ENCODE results near the gene PTPA. TPM values are rescaled to one million over a fixed set of nuclear protein-coding genes. Genes with fewer than 3 reads are reported as not detected.

The PTPA gene
- total and polyA plus RNA-seq, 2 donors (not counting 3 experiments of a cell fraction or from before 2014, with no cell fraction given), result 97.7 to 121 TPM

DNA sequence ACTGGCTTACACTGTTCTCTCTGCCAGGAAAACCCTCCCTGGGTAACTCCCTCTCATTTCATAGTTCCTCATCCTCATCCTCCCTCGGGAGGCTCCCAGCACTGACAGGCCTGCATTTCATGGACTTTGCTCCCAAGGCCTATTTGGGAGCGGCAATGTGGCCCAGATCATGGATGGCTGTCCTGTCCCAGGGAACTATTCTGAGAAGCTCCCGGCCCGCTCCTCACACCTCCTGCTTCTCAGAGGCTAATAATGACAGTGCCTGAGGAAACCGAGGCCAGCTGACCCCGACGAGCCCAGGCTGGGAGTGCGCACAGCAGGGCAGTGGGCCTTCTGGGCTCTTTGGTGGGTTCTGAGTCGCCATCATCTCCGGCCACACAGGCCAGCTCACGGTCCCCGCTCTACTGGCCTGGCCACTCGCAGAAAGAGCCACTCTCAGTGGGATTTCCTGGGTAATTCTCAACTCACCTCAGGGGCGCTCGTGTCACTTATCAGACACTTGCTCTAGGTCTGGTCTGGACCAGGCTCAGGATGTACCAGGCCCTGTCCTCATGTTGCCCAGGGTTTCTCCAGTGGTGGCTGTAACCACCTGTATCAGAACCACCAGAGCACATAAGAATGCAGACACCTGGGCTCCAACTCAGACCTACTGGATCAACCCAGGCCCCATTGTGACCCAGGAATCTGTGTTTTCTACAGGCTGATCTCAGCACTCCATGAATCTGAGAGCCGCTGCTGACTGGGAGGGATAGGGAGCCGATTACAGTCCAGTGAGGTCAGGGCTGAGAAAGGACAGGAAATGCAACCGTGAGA is 32.3 kb upstream of the PTPA start:
- DNase-seq (ENCODE audit: low read depth, low spot score), result no peak
- Histone ChIP-seq H3K27ac (ENCODE audit: insufficient read depth, low read depth, low read length) (no peak overlapping the region), H3K9me3 (replicated peaks; ENCODE audit: control insufficient read depth, insufficient read depth, low read length) (no peaks in the 10 kb centered on the region), H3K27me3 (ENCODE audit: control insufficient read depth in 2 of 2, insufficient read depth in 2 of 2, low read length in 2 of 2) (no peaks in the 10 kb centered on the region), H3K79me2 (ENCODE audit: control insufficient read depth, insufficient read depth, low read length) (peaks cover 20% of the 10 kb centered on the region), H3K9ac (replicated peaks; ENCODE audit: extremely low read depth, insufficient read depth, low read length) (no peak overlapping the region), H3K4me2 (ENCODE audit: insufficient read depth, low read length) (no peak overlapping the region), H4K20me1 (replicated peaks; ENCODE audit: control insufficient read depth, extremely low read depth, insufficient read depth, low read length) (no peaks in the 10 kb centered on the region), H3K4me3 (replicated peaks in 1 of 3; ENCODE audit: insufficient read depth in 1 of 3, low read depth in 1 of 3, low read length in 3 of 3) (no peak overlapping the region), H3K36me3 (ENCODE audit: control insufficient read depth in 2 of 2, extremely low read depth in 1 of 2, insufficient read depth in 2 of 2, low read length in 2 of 2) (no peaks in the 10 kb centered on the region), H2AFZ (ENCODE audit: low read depth, low read length) (no peak overlapping the region), H3K4me1 (ENCODE audit: control insufficient read depth, extremely low read depth, insufficient read depth, low read length) (peaks cover 16% of the 10 kb centered on the region), H3K9me1 (replicated peaks; ENCODE audit: control insufficient read depth, extremely low read depth, insufficient read depth, low read length) (no peaks in the 10 kb centered on the region)
- BruUV-seq (replicated peaks), result no TSS peak
- dilution Hi-C loops (cut with MboI; ENCODE audit: extremely low pct_ligation_motif_present, low sequenced_read_pairs), result no loop called here
- CTCF ChIA-PET, result no interaction called here
- TF ChIP-seq CTCF (IDR thresholded peaks at IDR 0.05; ENCODE audit: extremely low read depth in 1 of 2, insufficient read depth in 1 of 2, low read depth in 1 of 2, low read length in 2 of 2), result no peak
- TF ChIP-seq MYC (IDR thresholded peaks at IDR 0.05; ENCODE audit: low read depth, low read length), result no peak
- no peak for TF ChIP-seq FOS (IDR thresholded peaks at IDR 0.05; ENCODE audit: borderline replicate concordance, insufficient read depth, low read length)
- intact Hi-C loops (cut with micrococcal nuclease), result no loop called here
- FAIRE-seq, result no peak
- POLR2A ChIA-PET, result no interaction called here

GRCh38 chr9:129079829-129080228 is 31.4 kb upstream of the PTPA start:
- H4K20me1 ChIP-seq (replicated peaks; ENCODE audit: control insufficient read depth, extremely low read depth, insufficient read depth, low read length), result no peaks in the 10 kb centered on the region
- no peaks in the 10 kb centered on the region for H3K27me3 ChIP-seq (ENCODE audit: control insufficient read depth in 2 of 2, insufficient read depth in 2 of 2, low read length in 2 of 2)
- no TSS peak for BruUV-seq (replicated peaks)
- H3K27ac ChIP-seq (ENCODE audit: insufficient read depth, low read depth, low read length), result no peak overlapping the region
- no peak for TF ChIP-seq GATA2 (IDR thresholded peaks at IDR 0.05; ENCODE audit: insufficient read depth, insufficient read length, low read depth, low read length)
- no peak for TF ChIP-seq MYC (IDR thresholded peaks at IDR 0.05; ENCODE audit: low read depth, low read length)
- TF ChIP-seq, protein P1, sequence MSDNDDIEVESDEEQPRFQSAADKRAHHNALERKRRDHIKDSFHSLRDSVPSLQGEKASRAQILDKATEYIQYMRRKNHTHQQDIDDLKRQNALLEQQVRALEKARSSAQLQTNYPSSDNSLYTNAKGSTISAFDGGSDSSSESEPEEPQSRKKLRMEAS (IDR thresholded peaks at IDR 0.05; ENCODE audit: insufficient read depth, insufficient read length), result no peak
- TF ChIP-seq FOS (IDR thresholded peaks at IDR 0.05; ENCODE audit: borderline replicate concordance, insufficient read depth, low read length), result no peak
- no peak for TF ChIP-seq JUN (IDR thresholded peaks at IDR 0.05; ENCODE audit: borderline replicate concordance, insufficient read depth, insufficient read length, low read depth)
- no peak for TF ChIP-seq POLR2A (IDR thresholded peaks at IDR 0.05; ENCODE audit: low read depth, low read length)
- no peak for TF ChIP-seq POLR2AphosphoS5 (IDR thresholded peaks at IDR 0.05; ENCODE audit: insufficient read depth, low read depth, low read length)
- no peak for TF ChIP-seq EZH2 (IDR thresholded peaks at IDR 0.05; ENCODE audit: borderline replicate concordance, low read depth, low read length, severe bottlenecking)
- TF ChIP-seq CTCF (IDR thresholded peaks at IDR 0.05; ENCODE audit: extremely low read depth in 1 of 2, insufficient read depth in 1 of 2, low read depth in 1 of 2, low read length in 2 of 2), result no peak
- H3K4me2 ChIP-seq (ENCODE audit: insufficient read depth, low read length), result peak overlapping the region; percentile 80
- DNase-seq (ENCODE audit: low read depth, low spot score) (no peak), FAIRE-seq (no peak)
- ChIA-PET CTCF (no interaction called here), POLR2A (no interaction called here)
- peak overlapping the region; percentile 93 for H2AFZ ChIP-seq (ENCODE audit: low read depth, low read length)
- H3K9me1 ChIP-seq (replicated peaks; ENCODE audit: control insufficient read depth, extremely low read depth, insufficient read depth, low read length), result no peaks in the 10 kb centered on the region
- no peaks in the 10 kb centered on the region for H3K9me3 ChIP-seq (replicated peaks; ENCODE audit: control insufficient read depth, insufficient read depth, low read length)
- dilution Hi-C loops (cut with MboI; ENCODE audit: extremely low pct_ligation_motif_present, low sequenced_read_pairs), result no loop called here
- H3K4me3 ChIP-seq (replicated peaks in 1 of 3; ENCODE audit: insufficient read depth in 1 of 3, low read depth in 1 of 3, low read length in 3 of 3), result peak overlapping the region in 1 of 3 experiments; percentile 63
- peaks cover 20% of the 10 kb centered on the region for H3K79me2 ChIP-seq (ENCODE audit: control insufficient read depth, insufficient read depth, low read length)
- intact Hi-C loops (cut with micrococcal nuclease), result loop anchor here (2.0 kb wide), 1 partner anchor 43 kb away; the partner anchor contains the start of gene MIGA2
- H3K4me1 ChIP-seq (ENCODE audit: control insufficient read depth, extremely low read depth, insufficient read depth, low read length), result peaks cover 16% of the 10 kb centered on the region
- H3K9ac ChIP-seq (replicated peaks; ENCODE audit: extremely low read depth, insufficient read depth, low read length), result no peak overlapping the region
- peaks cover 0 to under 1% of the 10 kb centered on the region in 2 experiments for H3K36me3 ChIP-seq (ENCODE audit: control insufficient read depth in 2 of 2, extremely low read depth in 1 of 2, insufficient read depth in 2 of 2, low read length in 2 of 2)

Data from endothelial cell of umbilical vein (primary cell).